HUES48 (cell line): ENCODE measurements around the gene SH3BGRL2.

Source experiments
- H3K27ac ChIP-seq: one replicate; pipeline ENCODE4 v1.7.0; 2013; ENCODE audit warnings: low read depth, low read length, inconsistent platforms
- H3K27me3 ChIP-seq: 2 replicates; pipeline ENCODE4 v1.6.1; 2013; ENCODE audit warnings: mild to moderate bottlenecking, low read length; ENCODE audit not compliant: control insufficient read depth, insufficient read depth
- H3K36me3 ChIP-seq: 2 replicates; pipeline ENCODE4 v1.6.1; 2013; ENCODE audit warnings: low read length; ENCODE audit not compliant: control insufficient read depth, insufficient read depth
- H3K4me1 ChIP-seq: 2 replicates; pipeline ENCODE4 v1.6.1; 2013; ENCODE audit warnings: mild to moderate bottlenecking, low read length; ENCODE audit not compliant: control insufficient read depth, insufficient read depth
- H3K4me3 ChIP-seq: 2 replicates; pipeline ENCODE4 v1.5.1; 2013; ENCODE audit warnings: mild to moderate bottlenecking, low read depth, low read length
- H3K9ac ChIP-seq: 2 replicates; pipeline ENCODE4 v1.6.1; 2013; ENCODE audit warnings: mild to moderate bottlenecking, low read depth, low read length, moderate library complexity
- H3K9me3 ChIP-seq: 2 replicates; pipeline ENCODE4 v1.6.1; 2013; ENCODE audit warnings: low read length; ENCODE audit not compliant: control insufficient read depth, insufficient read depth

The SH3BGRL2 gene

DNA sequence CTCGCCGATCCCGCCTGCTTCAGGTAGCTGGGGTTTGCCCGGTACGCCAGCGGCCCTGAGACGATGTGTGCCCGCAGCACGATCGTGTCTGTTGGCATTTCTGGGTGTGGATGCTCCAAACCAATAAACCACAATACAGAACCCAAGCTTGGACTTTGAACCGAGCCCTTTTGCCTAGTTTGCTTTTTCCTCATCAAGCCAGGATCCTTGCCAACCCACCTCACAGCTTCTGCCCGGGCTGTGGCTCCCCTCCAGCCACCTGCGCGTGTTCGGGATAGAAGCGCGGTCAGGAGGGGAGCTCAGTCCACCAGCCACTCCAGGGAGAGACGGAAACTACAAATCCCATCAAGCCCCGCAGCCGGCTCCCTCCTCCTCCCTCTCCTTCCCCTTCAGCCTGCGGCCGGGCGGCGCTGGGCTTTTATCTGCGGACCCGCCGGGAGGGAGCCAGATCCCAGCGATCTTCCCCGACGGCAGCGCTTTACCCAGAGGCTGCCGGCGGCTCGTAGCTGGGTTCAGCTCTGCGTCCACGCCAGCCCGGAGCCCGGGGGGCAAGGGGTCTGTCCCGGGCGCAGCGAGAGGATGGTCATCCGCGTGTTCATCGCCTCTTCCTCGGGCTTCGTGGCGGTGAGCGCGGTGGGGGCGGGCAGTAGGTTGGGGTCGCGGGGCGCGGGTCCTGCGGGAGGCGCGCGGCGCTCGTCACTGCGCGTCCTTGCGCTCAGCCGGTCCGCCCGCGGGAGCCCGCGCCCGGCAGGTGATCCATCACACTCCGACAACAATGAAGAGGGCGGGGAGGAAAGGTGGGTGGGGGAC lies at the start of gene SH3BGRL2:
SH3BGRL2 (plus strand) TSS at position 447 of the 810 bp plus-strand sequence; CDS start at position 580, 133 bp downstream.
- Histone ChIP-seq H3K4me1 (peaks cover 9% of the 10 kb centered on the region), H3K9ac (peak within 1 kb of the TSS; percentile 79), H3K36me3 (no peaks in the 10 kb centered on the region), H3K4me3 (peak within 1 kb of the TSS; percentile 88), H3K27ac (peak within 1 kb of the TSS; percentile 77), H3K27me3 (peaks cover 11% of the 10 kb centered on the region), H3K9me3 (no peaks in the 10 kb centered on the region)

DNA sequence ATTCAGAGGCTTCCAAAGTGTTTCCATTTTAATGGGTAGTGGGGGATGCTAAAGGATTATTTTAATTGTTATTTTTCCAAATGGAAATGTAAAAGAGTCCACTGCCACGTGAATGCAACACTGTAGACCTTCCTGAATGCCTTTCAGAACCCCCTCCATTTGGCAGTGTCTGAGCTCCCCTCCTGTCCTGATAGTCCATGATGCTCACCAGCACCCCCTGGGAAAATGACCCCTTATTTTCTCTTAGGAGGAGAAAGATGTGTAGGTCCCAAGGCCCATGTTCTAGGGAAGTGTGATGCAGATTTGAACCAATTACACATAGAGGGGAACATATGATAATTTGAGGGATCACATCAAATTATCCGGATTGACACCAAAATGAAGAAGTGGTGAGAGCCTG lies 46.8 kb upstream of the SH3BGRL2 start:
- no peaks in the 10 kb centered on the region; the same call in 1 of the 2 replicates for H3K9me3 ChIP-seq
- H3K4me3 ChIP-seq = no peak overlapping the region

GRCh38 chr6:79586548-79586947 lies 44.6 kb upstream of the SH3BGRL2 start:
- no peaks in the 10 kb centered on the region for H3K9me3 ChIP-seq
- no peaks in the 10 kb centered on the region for H3K36me3 ChIP-seq
- H3K27me3 ChIP-seq = no peaks in the 10 kb centered on the region
- H3K4me1 ChIP-seq = no peaks in the 10 kb centered on the region
- no peak overlapping the region for H3K4me3 ChIP-seq
- no peak overlapping the region for H3K9ac ChIP-seq
- H3K27ac ChIP-seq = no peak overlapping the region

More for the DNA sequence above, 46.8 kb upstream of the SH3BGRL2 start:
- no peak overlapping the region for H3K27ac ChIP-seq
- H3K9ac ChIP-seq = no peak overlapping the region
- no peaks in the 10 kb centered on the region for H3K27me3 ChIP-seq
- no peaks in the 10 kb centered on the region for H3K36me3 ChIP-seq
- H3K4me1 ChIP-seq = no peaks in the 10 kb centered on the region

GRCh38 chr6:79589701-79590100 lies 41.4 kb upstream of the SH3BGRL2 start:
- Histone ChIP-seq H3K4me3 (no peak overlapping the region), H3K36me3 (no peaks in the 10 kb centered on the region), H3K9ac (no peak overlapping the region), H3K9me3 (no peaks in the 10 kb centered on the region), H3K27ac (no peak overlapping the region), H3K27me3 (no peaks in the 10 kb centered on the region), H3K4me1 (no peaks in the 10 kb centered on the region)

- H3K27ac ChIP-seq = no peak overlapping the region
- no peak overlapping the region for H3K4me3 ChIP-seq
- no peak overlapping the region for H3K9ac ChIP-seq
- H3K9me3 ChIP-seq = no peaks in the 10 kb centered on the region
- no peaks in the 10 kb centered on the region for H3K27me3 ChIP-seq
- H3K36me3 ChIP-seq = no peaks in the 10 kb centered on the region
- no peaks in the 10 kb centered on the region for H3K4me1 ChIP-seq
Measured at GRCh38 chr6:79597155-79597554, 34.0 kb upstream of the SH3BGRL2 start.

GRCh38 chr6:79598012-79598411 lies 33.1 kb upstream of the SH3BGRL2 start:
- Histone ChIP-seq H3K4me3 (no peak overlapping the region), H3K27ac (no peak overlapping the region), H3K9ac (no peak overlapping the region), H3K36me3 (no peaks in the 10 kb centered on the region), H3K27me3 (no peaks in the 10 kb centered on the region), H3K4me1 (no peaks in the 10 kb centered on the region), H3K9me3 (no peaks in the 10 kb centered on the region)

- H3K27me3 ChIP-seq = no peaks in the 10 kb centered on the region
- no peaks in the 10 kb centered on the region for H3K9me3 ChIP-seq
- H3K4me3 ChIP-seq = no peak overlapping the region
- H3K36me3 ChIP-seq = no peaks in the 10 kb centered on the region
- no peak overlapping the region for H3K9ac ChIP-seq
- no peak overlapping the region for H3K27ac ChIP-seq
- H3K4me1 ChIP-seq = no peaks in the 10 kb centered on the region
Measured at GRCh38 chr6:79599725-79600259, 31.3 kb upstream of the SH3BGRL2 start.

- Histone ChIP-seq H3K4me3 (no peak overlapping the region), H3K4me1 (no peaks in the 10 kb centered on the region), H3K9ac (no peak overlapping the region), H3K36me3 (no peaks in the 10 kb centered on the region), H3K27me3 (no peaks in the 10 kb centered on the region), H3K9me3 (no peaks in the 10 kb centered on the region), H3K27ac (no peak overlapping the region)
Measured at GRCh38 chr6:79600313-79600712, 30.8 kb upstream of the SH3BGRL2 start.

DNA sequence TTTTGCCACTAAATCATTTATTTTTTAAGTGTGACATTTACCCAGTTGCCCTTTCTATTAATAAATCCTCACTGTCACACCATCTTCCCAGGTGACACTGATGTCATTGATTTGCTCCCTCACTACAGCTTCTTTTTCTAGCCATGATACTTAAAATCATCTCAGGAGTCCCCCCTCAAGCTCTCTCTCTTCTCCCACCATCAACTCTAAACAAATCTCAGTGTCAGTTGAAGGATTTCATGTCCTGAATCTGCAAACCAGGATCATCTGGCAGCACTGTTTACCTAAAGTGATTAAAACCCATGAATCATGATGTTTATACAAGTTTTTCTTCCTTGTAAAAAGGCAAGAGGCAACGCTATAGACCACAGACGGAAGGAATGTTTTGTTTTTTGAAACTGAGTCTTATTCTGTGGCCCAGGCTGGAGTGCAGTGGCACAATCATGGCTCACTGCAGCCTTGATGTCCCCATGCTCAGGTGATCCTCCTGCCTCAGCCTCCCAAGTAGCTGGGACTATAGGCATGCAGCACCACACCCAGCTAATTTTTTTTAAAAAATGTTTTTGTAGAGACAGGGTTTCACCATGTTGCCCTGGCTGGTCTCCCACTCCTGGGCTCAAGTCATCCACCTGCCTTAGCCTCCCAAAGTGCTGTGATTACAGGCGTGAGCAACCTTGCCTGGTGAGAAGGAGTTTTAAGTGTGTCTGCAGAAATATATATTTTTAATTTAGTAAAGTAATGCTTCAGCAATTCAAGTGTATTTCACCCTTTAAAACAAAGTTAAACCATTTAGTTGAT lies 30.1 kb upstream of the SH3BGRL2 start:
- H3K27me3 ChIP-seq = no peaks in the 10 kb centered on the region
- no peak overlapping the region for H3K9ac ChIP-seq
- H3K27ac ChIP-seq = no peak overlapping the region
- no peak overlapping the region for H3K4me3 ChIP-seq
- H3K4me1 ChIP-seq = no peaks in the 10 kb centered on the region
- no peaks in the 10 kb centered on the region for H3K36me3 ChIP-seq
- no peaks in the 10 kb centered on the region for H3K9me3 ChIP-seq

- H3K9ac ChIP-seq = no peak overlapping the region
Measured at GRCh38 chr6:79602859-79603258, 28.3 kb upstream of the SH3BGRL2 start.

GRCh38 chr6:79604583-79605037 lies 26.5 kb upstream of the SH3BGRL2 start:
- no peak overlapping the region for H3K27ac ChIP-seq
- H3K9me3 ChIP-seq = no peaks in the 10 kb centered on the region
- H3K36me3 ChIP-seq = no peaks in the 10 kb centered on the region
- H3K27me3 ChIP-seq = no peaks in the 10 kb centered on the region
- no peak overlapping the region for H3K4me3 ChIP-seq
- H3K9ac ChIP-seq = no peak overlapping the region
- H3K4me1 ChIP-seq = no peaks in the 10 kb centered on the region

More at GRCh38 chr6:79602859-79603258, 28.3 kb upstream of the SH3BGRL2 start:
- no peaks in the 10 kb centered on the region for H3K36me3 ChIP-seq
- H3K27me3 ChIP-seq = no peaks in the 10 kb centered on the region
- no peaks in the 10 kb centered on the region for H3K4me1 ChIP-seq
- H3K9me3 ChIP-seq = no peaks in the 10 kb centered on the region
- no peak overlapping the region for H3K4me3 ChIP-seq
- no peak overlapping the region for H3K27ac ChIP-seq
